Activated CD4-positive, CD25-positive, alpha-beta regulatory T cell (primary cell): ENCODE data around the gene PCDHGB3.
"Not testable (repeated sequence)": the region's sequence is repeated elsewhere in the genome, so short reads cannot be mapped to it uniquely, and the experiment has no call there.

ENCODE experiments used
- DNase-seq, 4 experiments: peaks; one replicate each; lab custom pipeline; 2025; lab: John Stamatoyannopoulos, UW

PCDHGB3 gene

DNA sequence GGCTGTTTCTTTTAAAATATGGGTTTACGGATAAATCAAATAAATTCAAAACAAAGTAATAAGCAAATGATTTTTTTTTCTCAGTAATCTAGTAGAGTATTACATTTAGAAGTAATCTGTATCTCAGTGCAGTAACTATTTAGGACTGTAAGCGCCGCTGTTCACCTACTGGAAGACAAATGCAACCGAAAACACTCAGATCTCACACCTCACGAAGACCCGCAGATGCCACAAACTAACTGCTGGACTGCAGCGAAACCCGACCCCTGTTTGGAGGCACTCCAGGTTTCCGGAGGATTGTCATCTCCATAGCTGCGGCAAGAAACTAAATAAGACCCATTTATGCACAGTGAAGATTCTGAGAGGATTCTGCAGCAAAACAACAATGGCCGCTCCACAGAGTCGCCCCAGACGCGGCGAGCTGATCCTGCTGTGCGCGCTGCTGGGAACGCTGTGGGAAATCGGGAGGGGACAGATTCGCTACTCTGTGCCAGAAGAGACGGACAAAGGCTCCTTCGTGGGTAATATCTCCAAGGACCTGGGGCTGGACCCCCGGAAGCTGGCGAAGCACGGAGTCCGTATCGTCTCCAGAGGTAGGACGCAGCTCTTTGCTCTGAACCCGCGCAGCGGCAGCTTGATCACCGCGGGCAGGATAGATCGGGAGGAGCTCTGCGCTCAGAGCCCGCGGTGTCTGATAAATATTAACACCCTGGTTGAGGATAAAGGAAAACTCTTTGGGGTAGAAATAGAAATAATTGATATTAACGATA, 22.6 kb downstream of the PCDHGB3 start, which contains the start of gene PCDHGA8:
Gene PCDHGA8, plus strand, starts transcription at position 205 of the 770 bp plus-strand sequence. Its CDS starts 181 bp downstream, at position 386.
- DNase-seq: no peak

- DNase-seq: no peak
These were observed 23.2 kb downstream of the PCDHGB3 start for GRCh38 chr5:141393267-141393666.

- DNase-seq: not testable (repeated sequence)
These were observed 24.6 kb downstream of the PCDHGB3 start for GRCh38 chr5:141394401-141395187.

- not testable (repeated sequence) for DNase-seq
These were observed 27.9 kb downstream of the PCDHGB3 start, which contains the start of gene PCDHGB5 for GRCh38 chr5:141397756-141398551. PCDHGB5 (plus strand) TSS chr5:141397947; CDS start chr5:141398128, 181 bp downstream.

- DNase-seq: no peak
These were observed 28.6 kb downstream of the PCDHGB3 start for GRCh38 chr5:141398608-141399007.

DNA sequence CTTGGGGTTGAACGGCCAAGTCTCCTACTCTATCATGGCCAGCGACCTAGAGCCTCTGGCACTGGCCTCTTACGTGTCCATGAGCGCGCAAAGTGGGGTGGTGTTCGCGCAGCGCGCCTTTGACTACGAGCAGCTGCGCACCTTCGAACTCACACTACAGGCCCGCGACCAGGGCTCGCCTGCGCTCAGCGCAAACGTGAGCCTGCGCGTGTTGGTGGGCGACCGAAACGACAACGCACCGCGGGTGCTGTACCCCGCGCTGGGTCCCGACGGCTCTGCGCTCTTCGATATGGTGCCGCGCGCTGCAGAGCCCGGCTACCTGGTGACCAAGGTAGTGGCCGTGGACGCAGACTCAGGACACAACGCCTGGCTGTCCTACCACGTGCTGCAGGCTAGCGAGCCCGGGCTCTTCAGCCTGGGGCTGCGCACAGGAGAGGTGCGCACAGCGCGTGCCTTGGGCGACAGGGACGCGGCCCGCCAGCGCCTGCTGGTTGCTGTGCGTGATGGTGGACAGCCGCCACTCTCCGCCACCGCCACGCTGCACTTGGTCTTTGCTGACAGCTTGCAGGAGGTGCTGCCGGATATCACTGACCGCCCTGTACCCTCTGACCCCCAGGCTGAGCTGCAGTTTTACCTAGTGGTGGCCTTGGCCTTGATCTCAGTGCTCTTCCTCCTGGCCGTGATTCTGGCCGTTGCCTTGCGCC, 29.7 kb downstream of the PCDHGB3 start:
- no peak for DNase-seq

DNA sequence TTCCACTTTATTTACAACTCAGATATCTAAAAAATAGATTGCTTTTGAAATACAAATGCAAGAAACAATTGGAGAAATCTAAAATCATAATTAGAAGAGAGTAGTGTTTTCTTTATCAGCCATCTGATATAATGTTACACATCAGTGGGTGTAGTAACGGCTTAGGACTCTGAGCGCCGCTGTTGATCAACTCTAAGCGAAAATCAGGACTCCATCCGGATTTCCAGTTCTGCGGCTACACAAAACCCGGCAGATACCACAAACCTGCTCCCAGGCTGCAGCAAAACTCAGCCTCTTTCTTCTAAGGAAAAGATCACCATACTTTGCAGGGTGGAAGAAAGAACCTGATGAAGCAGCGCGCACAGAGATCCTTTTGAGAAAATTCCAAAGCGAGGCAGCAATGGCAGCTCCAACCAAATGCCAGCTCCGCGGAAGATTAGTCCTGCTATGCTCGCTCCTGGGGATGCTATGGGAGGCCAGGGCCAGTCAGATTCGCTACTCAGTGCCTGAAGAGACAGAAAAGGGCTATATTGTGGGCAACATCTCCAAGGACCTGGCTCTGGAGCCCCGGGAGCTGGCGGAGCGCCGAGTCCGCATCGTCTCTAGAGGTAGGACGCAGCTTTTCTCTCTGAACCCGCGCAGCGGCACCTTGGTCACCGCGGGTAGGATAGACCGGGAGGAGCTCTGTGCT, 32.7 kb downstream of the PCDHGB3 start, which contains the start of gene PCDHGA9:
Gene PCDHGA9, plus strand, starts transcription at position 226 of the 691 bp plus-strand sequence. Its CDS starts 175 bp downstream, at position 401.
- no peak for DNase-seq

- DNase-seq: no peak
These were observed 33.3 kb downstream of the PCDHGB3 start for GRCh38 chr5:141403387-141403786.

- not testable (repeated sequence) for DNase-seq
These were observed 37.9 kb downstream of the PCDHGB3 start, which contains the start of gene PCDHGB6 for GRCh38 chr5:141407790-141408505. PCDHGB6 (plus strand) TSS chr5:141408021; CDS start chr5:141408203, 182 bp downstream.

DNA sequence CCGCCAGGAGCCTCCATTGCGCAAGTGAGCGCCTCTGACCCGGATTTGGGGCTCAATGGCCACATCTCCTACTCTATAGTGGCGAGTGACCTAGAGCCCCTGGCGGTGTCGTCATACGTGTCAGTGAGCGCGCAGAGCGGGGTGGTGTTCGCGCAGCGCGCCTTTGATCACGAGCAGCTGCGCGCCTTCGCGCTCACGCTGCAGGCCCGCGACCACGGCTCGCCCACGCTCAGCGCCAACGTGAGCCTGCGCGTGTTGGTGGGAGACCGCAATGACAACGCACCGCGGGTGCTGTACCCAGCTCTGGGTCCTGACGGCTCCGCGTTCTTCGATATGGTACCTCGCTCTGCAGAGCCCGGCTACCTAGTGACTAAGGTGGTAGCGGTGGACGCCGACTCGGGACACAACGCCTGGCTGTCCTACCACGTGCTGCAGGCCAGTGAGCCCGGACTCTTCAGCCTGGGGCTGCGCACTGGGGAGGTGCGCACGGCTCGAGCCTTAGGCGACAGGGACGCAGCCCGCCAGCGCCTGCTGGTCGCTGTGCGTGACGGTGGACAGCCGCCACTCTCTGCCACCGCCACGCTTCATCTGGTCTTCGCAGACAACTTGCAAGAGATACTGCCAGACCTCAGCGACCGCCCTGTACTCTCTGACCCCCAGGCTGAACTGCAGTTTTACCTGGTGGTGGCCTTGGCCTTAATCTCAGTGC, 39.7 kb downstream of the PCDHGB3 start:
- DNase-seq: no peak

- DNase-seq: no peak
These were observed 41.5 kb downstream of the PCDHGB3 start for GRCh38 chr5:141411575-141411974.

DNA sequence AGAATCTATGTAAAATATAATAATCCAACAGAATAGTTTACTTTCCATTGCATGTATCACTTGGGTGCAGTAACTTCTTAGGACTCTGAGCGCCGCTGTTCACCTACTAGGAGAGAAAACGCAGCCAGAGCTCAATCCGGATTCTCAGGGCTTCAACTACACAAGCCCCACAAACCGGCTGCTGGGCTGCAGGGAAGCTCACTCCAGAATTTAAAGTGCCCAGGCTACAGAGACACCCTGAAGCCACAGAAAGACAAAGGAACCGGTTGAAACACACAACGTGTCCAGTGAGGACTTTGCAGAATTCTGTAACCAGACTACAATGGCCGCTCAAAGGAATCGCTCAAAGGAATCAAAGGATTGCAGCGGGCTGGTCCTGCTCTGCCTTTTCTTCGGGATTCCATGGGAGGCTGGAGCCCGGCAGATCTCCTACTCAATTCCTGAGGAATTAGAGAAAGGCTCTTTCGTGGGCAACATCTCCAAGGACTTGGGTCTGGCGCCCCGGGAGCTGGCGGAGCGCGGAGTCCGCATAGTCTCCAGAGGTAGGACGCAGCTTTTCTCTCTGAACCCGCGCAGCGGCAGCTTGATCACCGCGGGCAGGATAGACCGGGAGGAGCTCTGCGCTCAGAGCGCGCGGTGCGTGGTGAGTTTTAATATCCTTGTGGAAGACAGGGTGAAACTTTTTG, 43.0 kb downstream of the PCDHGB3 start, which contains the start of gene PCDHGA10:
Gene PCDHGA10, plus strand, starts transcription at position 134 of the 686 bp plus-strand sequence. Its CDS starts 189 bp downstream, at position 323.
- no peak for DNase-seq

DNA sequence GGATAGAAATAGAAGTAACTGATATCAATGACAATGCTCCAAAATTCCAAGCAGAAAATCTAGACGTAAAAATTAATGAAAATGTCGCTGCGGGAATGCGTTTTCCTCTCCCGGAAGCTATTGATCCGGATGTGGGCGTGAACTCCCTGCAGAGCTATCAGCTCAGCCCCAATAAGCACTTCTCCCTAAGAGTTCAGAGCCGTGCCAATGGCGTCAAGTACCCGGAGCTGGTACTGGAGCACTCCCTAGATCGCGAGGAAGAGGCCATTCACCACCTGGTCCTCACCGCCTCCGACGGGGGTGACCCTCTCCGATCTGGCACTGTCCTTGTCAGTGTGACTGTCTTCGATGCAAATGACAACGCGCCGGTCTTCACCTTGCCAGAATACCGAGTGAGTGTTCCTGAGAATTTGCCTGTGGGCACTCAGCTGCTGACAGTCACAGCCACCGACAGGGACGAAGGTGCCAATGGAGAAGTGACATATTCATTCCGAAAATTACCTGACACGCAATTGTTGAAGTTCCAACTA, 43.6 kb downstream of the PCDHGB3 start:
- no peak for DNase-seq

DNA sequence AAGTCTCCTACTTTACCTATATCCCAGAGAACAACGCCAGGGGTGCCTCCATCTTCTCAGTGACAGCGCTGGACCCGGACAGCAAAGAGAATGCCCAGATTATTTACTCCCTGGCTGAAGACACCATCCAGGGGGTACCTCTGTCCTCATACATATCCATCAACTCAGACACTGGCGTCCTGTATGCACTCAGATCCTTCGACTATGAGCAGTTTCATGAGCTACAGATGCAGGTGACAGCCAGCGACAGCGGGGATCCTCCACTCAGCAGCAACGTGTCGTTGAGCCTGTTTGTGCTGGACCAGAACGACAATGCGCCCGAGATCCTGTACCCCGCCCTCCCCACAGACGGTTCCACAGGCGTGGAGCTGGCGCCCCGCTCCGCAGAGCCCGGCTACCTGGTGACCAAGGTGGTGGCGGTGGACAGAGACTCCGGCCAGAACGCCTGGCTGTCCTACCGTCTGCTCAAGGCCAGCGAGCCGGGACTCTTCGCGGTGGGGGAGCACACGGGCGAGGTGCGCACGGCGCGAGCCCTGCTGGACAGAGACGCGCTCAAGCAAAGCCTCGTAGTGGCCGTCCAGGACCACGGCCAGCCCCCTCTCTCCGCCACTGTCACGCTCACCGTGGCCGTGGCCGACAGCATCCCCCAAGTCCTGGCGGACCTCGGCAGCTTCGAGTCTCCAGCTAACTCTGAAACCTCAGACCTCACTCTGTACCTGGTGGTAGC, 44.7 kb downstream of the PCDHGB3 start:
- DNase-seq: not testable (repeated sequence)

DNA sequence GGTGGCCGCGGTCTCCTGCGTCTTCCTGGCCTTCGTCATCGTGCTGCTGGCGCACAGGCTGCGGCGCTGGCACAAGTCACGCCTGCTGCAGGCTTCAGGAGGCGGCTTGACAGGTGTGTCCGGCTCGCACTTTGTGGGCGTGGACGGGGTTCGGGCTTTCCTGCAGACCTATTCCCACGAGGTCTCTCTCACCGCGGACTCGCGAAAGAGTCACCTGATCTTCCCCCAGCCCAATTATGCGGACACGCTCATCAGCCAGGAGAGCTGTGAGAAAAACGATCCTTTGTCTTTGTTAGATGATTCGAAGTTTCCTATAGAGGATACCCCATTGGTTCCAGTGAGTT, 45.2 kb downstream of the PCDHGB3 start:
- not testable (repeated sequence) for DNase-seq

- DNase-seq: not testable (repeated sequence)
These were observed 47.6 kb downstream of the PCDHGB3 start, which contains the start of gene PCDHGB7 for GRCh38 chr5:141417494-141418172. PCDHGB7 (plus strand) TSS chr5:141417677; CDS start chr5:141417860, 183 bp downstream.
